Measurements from ENCODE around the gene FARS2.

- TF ChIP-seq CTCF (IDR thresholded peaks at IDR 0.05) (no peak), POLR2AphosphoS5 (IDR thresholded peaks at IDR 0.05) (no peak), POLR2A (IDR thresholded peaks at IDR 0.05) (no peak), EP300 (IDR thresholded peaks at IDR 0.05) (no peak)
These were observed 488.4 kb downstream of the FARS2 start for GRCh38 chr6:5749651-5750215.
